NCI-H226 (cell line): ENCODE data around the gene SLC6A19.

ENCODE experiments used
- DNase-seq: peaks from one replicate; pipeline ENCODE4 v3.0.0-alpha.2; 2015

The SLC6A19 gene

GRCh38 chr5:1211701-1212100, 10.3 kb downstream of the SLC6A19 start:
- DNase-seq, result no peak

- DNase-seq, result no peak
These were observed 10.9 kb downstream of the SLC6A19 start for GRCh38 chr5:1212271-1212670.

GRCh38 chr5:1212881-1213280, 11.5 kb downstream of the SLC6A19 start:
- no peak for DNase-seq

- DNase-seq, result no peak
These were observed 12.2 kb downstream of the SLC6A19 start for GRCh38 chr5:1213508-1214162.

- DNase-seq, result no peak
These were observed 13.0 kb downstream of the SLC6A19 start for GRCh38 chr5:1214163-1214935.

GRCh38 chr5:1214936-1215220, 13.5 kb downstream of the SLC6A19 start:
- DNase-seq, result no peak

GRCh38 chr5:1215320-1216096, 14.1 kb downstream of the SLC6A19 start:
- no peak for DNase-seq

GRCh38 chr5:1216211-1216917, 15.0 kb downstream of the SLC6A19 start:
- DNase-seq, result no peak

- no peak for DNase-seq
These were observed 15.5 kb downstream of the SLC6A19 start for GRCh38 chr5:1216918-1217295.

- no peak for DNase-seq
These were observed 16.3 kb downstream of the SLC6A19 start for GRCh38 chr5:1217596-1218206.

GRCh38 chr5:1218351-1219080, 17.1 kb downstream of the SLC6A19 start:
- DNase-seq, result no peak

- DNase-seq, result no peak
These were observed 17.8 kb downstream of the SLC6A19 start for GRCh38 chr5:1219098-1219767.

GRCh38 chr5:1219768-1220100, 18.3 kb downstream of the SLC6A19 start:
- DNase-seq, result no peak

- no peak for DNase-seq
These were observed 19.0 kb downstream of the SLC6A19 start for GRCh38 chr5:1220351-1220750.

GRCh38 chr5:1220831-1221230, 19.4 kb downstream of the SLC6A19 start:
- no peak for DNase-seq

- no peak for DNase-seq
These were observed 20.3 kb downstream of the SLC6A19 start for GRCh38 chr5:1221721-1222120.

GRCh38 chr5:1222147-1222546, 20.8 kb downstream of the SLC6A19 start:
- no peak for DNase-seq

- no peak for DNase-seq
These were observed 21.4 kb downstream of the SLC6A19 start for GRCh38 chr5:1222621-1223277.

- no peak for DNase-seq
These were observed 21.9 kb downstream of the SLC6A19 start for GRCh38 chr5:1223278-1223670.

GRCh38 chr5:1224631-1225030, 23.2 kb downstream of the SLC6A19 start:
- no peak for DNase-seq

GRCh38 chr5:1225081-1225480, 23.7 kb downstream of the SLC6A19 start, which contains the start of gene SLC6A18:
TSS of gene SLC6A18 (plus strand) at chr5:1225381. CDS start at chr5:1225478, 97 bp downstream.
- no peak for DNase-seq
